ENCODE results near the gene SRP9.

The SRP9 gene

DNA sequence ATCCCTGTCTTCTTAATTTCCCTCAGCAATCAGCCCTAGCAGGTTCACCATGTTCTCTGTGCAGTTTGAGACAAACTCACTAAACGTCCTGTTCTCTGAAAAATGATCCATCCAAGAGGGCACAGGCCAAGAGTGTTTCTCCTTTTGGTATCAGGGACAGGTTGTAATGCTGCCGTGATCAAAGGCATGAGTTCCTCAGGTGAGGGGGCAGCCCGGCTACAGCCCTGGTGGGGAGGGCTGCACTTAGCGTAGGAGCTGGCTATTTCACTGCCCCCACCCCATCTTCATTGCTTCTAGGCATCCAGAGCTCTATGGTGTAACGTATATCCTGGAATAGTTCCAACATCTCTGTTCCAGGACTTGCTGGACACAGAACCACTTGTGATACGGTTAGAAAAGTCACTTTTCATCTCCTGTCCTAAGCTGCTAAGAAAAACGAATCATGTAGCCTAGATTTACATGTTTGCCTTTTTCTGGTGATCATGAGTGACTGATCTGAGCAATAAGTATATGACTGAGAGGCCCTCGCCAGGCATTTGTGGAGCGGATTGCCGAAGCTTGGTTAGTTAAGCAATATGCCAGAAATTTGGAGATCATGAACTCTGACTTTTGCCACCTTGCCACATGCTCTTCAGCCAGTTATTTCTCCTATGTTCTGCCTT, 41.1 kb upstream of the SRP9 start:
- Histone ChIP-seq H3K9ac (no peak overlapping the region), H3K36me3 (ENCODE audit: control insufficient read depth, insufficient read depth, low read length) (no peaks in the 10 kb centered on the region), H3K27me3 (ENCODE audit: control insufficient read depth, insufficient read depth, low read length) (no peaks in the 10 kb centered on the region), H3K27ac (peak overlapping the region; percentile 75), H3K4me2 (ENCODE audit: low read length) (no peak overlapping the region), H2AFZ (peak overlapping the region; percentile 40), H3K4me3 (ENCODE audit: low read depth, low read length) (no peak overlapping the region), H3K9me3 (ENCODE audit: control insufficient read depth, low read length) (no peaks in the 10 kb centered on the region), H3K4me1 (peaks cover 11% of the 10 kb centered on the region), H3K79me2 (no peaks in the 10 kb centered on the region)
- TF ChIP-seq, protein P1, sequence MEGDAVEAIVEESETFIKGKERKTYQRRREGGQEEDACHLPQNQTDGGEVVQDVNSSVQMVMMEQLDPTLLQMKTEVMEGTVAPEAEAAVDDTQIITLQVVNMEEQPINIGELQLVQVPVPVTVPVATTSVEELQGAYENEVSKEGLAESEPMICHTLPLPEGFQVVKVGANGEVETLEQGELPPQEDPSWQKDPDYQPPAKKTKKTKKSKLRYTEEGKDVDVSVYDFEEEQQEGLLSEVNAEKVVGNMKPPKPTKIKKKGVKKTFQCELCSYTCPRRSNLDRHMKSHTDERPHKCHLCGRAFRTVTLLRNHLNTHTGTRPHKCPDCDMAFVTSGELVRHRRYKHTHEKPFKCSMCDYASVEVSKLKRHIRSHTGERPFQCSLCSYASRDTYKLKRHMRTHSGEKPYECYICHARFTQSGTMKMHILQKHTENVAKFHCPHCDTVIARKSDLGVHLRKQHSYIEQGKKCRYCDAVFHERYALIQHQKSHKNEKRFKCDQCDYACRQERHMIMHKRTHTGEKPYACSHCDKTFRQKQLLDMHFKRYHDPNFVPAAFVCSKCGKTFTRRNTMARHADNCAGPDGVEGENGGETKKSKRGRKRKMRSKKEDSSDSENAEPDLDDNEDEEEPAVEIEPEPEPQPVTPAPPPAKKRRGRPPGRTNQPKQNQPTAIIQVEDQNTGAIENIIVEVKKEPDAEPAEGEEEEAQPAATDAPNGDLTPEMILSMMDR (IDR thresholded peaks at IDR 0.05): no peak

DNA sequence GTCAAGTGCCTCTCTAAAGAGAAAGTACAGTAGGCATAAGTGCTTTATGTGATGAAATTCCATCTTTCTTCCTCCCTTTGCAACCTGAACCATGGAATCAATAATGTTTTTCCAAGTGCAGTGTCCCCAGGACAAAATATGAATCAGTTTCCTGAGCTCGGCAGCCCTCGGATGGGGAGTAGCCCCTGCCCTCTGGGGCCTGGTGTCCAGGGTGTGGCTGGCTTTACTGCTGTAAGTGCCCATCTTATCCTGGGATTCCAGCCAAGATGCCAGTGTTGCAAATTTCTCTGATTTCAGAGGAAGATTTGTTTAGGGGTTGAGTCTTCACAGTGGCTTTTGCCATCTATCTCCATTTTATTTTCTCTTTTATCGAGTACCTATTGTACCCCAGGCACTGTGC, 40.5 kb upstream of the SRP9 start:
- no peak overlapping the region for H3K9ac ChIP-seq
- H3K4me2 ChIP-seq (ENCODE audit: low read length): no peak overlapping the region
- peak overlapping the region; percentile 54 for H2AFZ ChIP-seq
- H3K9me3 ChIP-seq (ENCODE audit: control insufficient read depth, low read length): no peaks in the 10 kb centered on the region
- H3K27ac ChIP-seq: peak overlapping the region; percentile 75
- H3K4me3 ChIP-seq (ENCODE audit: low read depth, low read length): no peak overlapping the region
- no peaks in the 10 kb centered on the region for H3K79me2 ChIP-seq
- H3K4me1 ChIP-seq: peaks cover 11% of the 10 kb centered on the region
- H3K27me3 ChIP-seq (ENCODE audit: control insufficient read depth, insufficient read depth, low read length): no peaks in the 10 kb centered on the region
- H3K36me3 ChIP-seq (ENCODE audit: control insufficient read depth, insufficient read depth, low read length): no peaks in the 10 kb centered on the region
- TF ChIP-seq, protein P1 (IDR thresholded peaks at IDR 0.05): no peak

DNA sequence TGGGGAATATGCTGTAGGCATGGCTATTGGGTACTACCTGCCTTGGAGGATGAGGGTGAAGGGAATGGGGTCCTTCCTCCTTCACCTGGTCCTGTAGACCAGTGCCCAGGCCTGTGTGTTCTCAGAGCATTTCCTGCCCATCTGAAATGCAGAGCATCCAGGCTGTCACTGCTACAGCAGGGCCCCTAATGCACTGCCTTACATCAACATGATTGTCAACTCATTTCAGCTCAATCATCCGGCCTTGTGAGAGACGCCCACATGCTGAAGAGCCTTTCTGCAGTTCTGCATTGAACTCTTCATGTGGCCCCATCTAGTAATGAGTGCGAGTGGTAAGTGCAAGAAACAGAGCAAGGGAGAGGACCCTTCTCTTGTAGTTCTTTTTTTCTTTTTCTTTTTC, 39.8 kb upstream of the SRP9 start:
- no peak overlapping the region for H3K4me3 ChIP-seq (ENCODE audit: low read depth, low read length)
- peak overlapping the region; percentile 39 for H3K27ac ChIP-seq
- H3K36me3 ChIP-seq (ENCODE audit: control insufficient read depth, insufficient read depth, low read length): no peaks in the 10 kb centered on the region
- no peaks in the 10 kb centered on the region for H3K9me3 ChIP-seq (ENCODE audit: control insufficient read depth, low read length)
- peaks cover 11% of the 10 kb centered on the region for H3K4me1 ChIP-seq
- H3K4me2 ChIP-seq (ENCODE audit: low read length): no peak overlapping the region
- H3K79me2 ChIP-seq: no peaks in the 10 kb centered on the region
- TF ChIP-seq, protein P1 (IDR thresholded peaks at IDR 0.05): no peak
- H2AFZ ChIP-seq: peak overlapping the region; percentile 54
- H3K9ac ChIP-seq: no peak overlapping the region
- no peaks in the 10 kb centered on the region for H3K27me3 ChIP-seq (ENCODE audit: control insufficient read depth, insufficient read depth, low read length)

DNA sequence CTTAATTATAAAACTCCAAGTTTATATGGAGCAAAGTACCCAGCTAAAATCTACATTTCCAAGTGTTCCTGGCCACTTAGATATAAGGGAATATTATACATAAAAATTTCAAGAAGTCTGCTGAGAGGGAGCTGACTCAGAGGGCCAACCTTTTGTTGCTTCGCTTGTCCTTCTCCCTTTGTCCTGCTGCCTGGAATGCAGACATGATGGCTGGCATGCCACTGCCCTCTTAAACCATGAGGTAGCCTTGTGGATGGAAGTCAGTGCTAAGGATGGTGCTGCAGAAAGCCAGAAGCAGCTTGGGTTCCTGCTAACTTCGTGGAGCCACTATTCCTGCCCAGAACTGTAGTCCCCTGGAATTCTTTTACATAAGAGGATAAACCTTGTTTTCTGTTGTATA, 38.9 kb upstream of the SRP9 start:
- Histone ChIP-seq H3K27ac (no peak overlapping the region), H3K4me3 (ENCODE audit: low read depth, low read length) (no peak overlapping the region), H3K4me1 (peaks cover 11% of the 10 kb centered on the region), H3K9ac (no peak overlapping the region), H3K36me3 (ENCODE audit: control insufficient read depth, insufficient read depth, low read length) (no peaks in the 10 kb centered on the region), H2AFZ (no peak overlapping the region), H3K9me3 (ENCODE audit: control insufficient read depth, low read length) (no peaks in the 10 kb centered on the region), H3K79me2 (no peaks in the 10 kb centered on the region), H3K27me3 (ENCODE audit: control insufficient read depth, insufficient read depth, low read length) (no peaks in the 10 kb centered on the region), H3K4me2 (ENCODE audit: low read length) (no peak overlapping the region)
- TF ChIP-seq, protein P1 (IDR thresholded peaks at IDR 0.05): no peak

DNA sequence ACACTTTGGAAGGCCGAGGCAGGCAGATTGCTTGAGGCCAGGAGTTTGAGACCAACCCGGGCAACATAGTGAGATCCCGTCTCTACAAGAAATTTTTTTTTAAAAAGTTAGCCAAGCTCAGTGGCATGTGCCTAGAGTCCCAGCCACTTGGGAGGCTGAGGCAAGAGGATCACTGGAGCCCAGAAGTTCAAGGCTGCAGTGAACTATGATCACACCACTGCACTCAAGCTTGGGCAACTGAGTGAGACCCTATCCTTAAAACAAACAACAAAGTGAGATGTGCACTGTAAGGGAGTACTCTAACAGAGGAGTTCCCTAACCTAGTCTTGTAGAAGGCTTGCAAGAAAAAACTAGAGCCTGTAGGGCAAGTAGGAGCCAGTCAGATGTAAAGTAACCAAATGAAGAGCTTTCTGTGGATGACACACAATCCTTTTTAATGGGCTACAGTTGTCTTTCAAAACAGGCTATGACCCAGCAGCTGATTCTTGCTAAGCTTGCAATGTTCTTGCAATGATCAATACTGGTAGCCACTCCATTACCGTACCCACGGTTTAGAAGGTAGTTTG, 38.0 kb upstream of the SRP9 start:
- Histone ChIP-seq H3K9me3 (ENCODE audit: control insufficient read depth, low read length) (no peaks in the 10 kb centered on the region), H3K27me3 (ENCODE audit: control insufficient read depth, insufficient read depth, low read length) (no peaks in the 10 kb centered on the region), H3K4me2 (ENCODE audit: low read length) (no peak overlapping the region), H3K4me1 (peaks cover 11% of the 10 kb centered on the region), H3K27ac (no peak overlapping the region), H3K9ac (no peak overlapping the region), H3K4me3 (ENCODE audit: low read depth, low read length) (no peak overlapping the region), H2AFZ (no peak overlapping the region), H3K36me3 (ENCODE audit: control insufficient read depth, insufficient read depth, low read length) (no peaks in the 10 kb centered on the region), H3K79me2 (no peaks in the 10 kb centered on the region)
- TF ChIP-seq, protein P1 (IDR thresholded peaks at IDR 0.05): no peak

All from parathyroid adenoma (tissue), 2 donors.